Renal pelvis (tissue), 4 donors: ENCODE results near the gene NR5A2. TPM values are rescaled to one million over a fixed set of nuclear protein-coding genes. Genes with fewer than 3 reads are reported as not detected.

Experiments
- DNase-seq: peaks from one replicate; pipeline ENCODE4 v3.0.0-alpha.2; 2013
- polyA plus RNA-seq, 3 donors: library from polyadenylated mRNA; unstranded; fragments of 120-200 nt; gene quantifications; one replicate each; pipeline ENCODE4 v1.2.1, GENCODE V29; 2013; ENCODE audit not compliant: insufficient read length in 3 of 3

The NR5A2 gene
- polyA plus RNA-seq, 3 donors = 1.8 to 2.4 (median 2.1) TPM

GRCh38 chr1:200072636-200073285, 45.3 kb downstream of the NR5A2 start:
- DNase-seq = no peak

GRCh38 chr1:200073286-200073637, 45.8 kb downstream of the NR5A2 start:
- DNase-seq = no peak

GRCh38 chr1:200075522-200075921, 48.0 kb downstream of the NR5A2 start:
- no peak for DNase-seq

- DNase-seq = no peak
Measured at GRCh38 chr1:200075938-200076546, 48.5 kb downstream of the NR5A2 start.

- DNase-seq = peak; percentile 19
Measured at GRCh38 chr1:200079232-200079940, 51.9 kb downstream of the NR5A2 start.

- DNase-seq = no peak
Measured at GRCh38 chr1:200081151-200081968, 53.9 kb downstream of the NR5A2 start.

GRCh38 chr1:200081969-200082245, 54.4 kb downstream of the NR5A2 start:
- no peak for DNase-seq

GRCh38 chr1:200082329-200082728, 54.8 kb downstream of the NR5A2 start:
- no peak for DNase-seq

- DNase-seq = no peak
Measured at GRCh38 chr1:200090252-200091159, 63.0 kb downstream of the NR5A2 start.

- DNase-seq = no peak
Measured at GRCh38 chr1:200095057-200095577, 67.6 kb downstream of the NR5A2 start.

GRCh38 chr1:200096774-200097173, 69.3 kb downstream of the NR5A2 start:
- no peak for DNase-seq

GRCh38 chr1:200099040-200099439, 71.5 kb downstream of the NR5A2 start:
- no peak for DNase-seq

GRCh38 chr1:200103966-200104583, 76.6 kb downstream of the NR5A2 start:
- DNase-seq = no peak

GRCh38 chr1:200107004-200107470, 79.5 kb downstream of the NR5A2 start:
- no peak for DNase-seq

GRCh38 chr1:200108659-200109058, 81.1 kb downstream of the NR5A2 start:
- no peak for DNase-seq

GRCh38 chr1:200112290-200112689, 84.8 kb downstream of the NR5A2 start:
- no peak for DNase-seq

- DNase-seq = no peak
Measured at GRCh38 chr1:200115532-200115931, 88.0 kb downstream of the NR5A2 start.

- no peak for DNase-seq
Measured at GRCh38 chr1:200116324-200116723, 88.8 kb downstream of the NR5A2 start.

- no peak for DNase-seq
Measured at GRCh38 chr1:200118779-200119505, 91.4 kb downstream of the NR5A2 start.

GRCh38 chr1:200121421-200121820, 93.9 kb downstream of the NR5A2 start:
- no peak for DNase-seq
